ENCODE data around the gene SESN2.

Gene SESN2

DNA sequence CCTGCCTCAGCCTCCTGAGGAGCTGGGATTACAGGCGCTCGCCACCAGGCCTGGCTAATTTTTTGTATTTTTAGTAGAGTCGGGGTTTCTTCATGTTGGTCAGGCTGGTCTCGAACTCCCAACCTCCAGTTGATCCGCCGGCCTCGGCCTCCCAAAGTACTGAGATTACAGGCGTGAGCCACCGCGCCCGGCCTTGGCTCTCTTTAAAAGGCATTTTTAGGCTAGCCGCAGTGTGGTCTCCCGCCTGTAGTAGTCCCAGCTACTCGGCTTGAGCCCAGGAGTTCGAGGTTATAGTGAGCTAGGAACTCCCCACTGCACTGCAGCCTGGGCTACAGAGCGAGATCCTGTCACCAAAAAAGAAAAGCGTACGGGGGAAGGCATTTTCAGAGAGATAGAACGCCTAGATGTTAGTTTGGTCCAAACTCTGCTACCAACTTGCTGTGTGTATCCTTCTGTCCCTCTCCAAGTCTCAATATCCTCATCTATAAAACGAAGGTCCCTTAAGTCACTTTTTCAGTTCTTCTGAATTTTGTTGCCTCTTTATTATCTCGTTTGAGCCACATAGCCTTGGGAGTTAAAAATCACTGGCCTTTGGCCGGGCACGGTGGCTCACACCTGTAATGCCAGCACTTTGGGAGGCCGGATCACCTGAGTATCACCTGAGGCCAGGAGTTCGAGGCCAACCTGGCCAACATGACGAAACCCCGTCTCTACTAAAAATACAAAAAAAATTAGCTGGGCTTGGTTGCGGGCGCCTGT is 70.3 kb downstream of the SESN2 start:
- no peak for DNase-seq (ENCODE audit: low spot score)
